ENCODE measurements around the gene PIP5K1B.

- no peak for TF ChIP-seq CTCF (conservative IDR thresholded peaks at IDR 0.05; ENCODE audit: low read length)
- TF ChIP-seq EZH2phosphoT487 (IDR thresholded peaks at IDR 0.05; ENCODE audit: borderline replicate concordance): no peak
Measured at GRCh38 chr9:68777070-68777763, 72.2 kb downstream of the PIP5K1B start.

Data from Loucy (cell line).